ENCODE results near the gene SEC24B.
"Not testable (repeated sequence)": the region's sequence is repeated elsewhere in the genome, so short reads cannot be mapped to it uniquely, and the experiment has no call there.

Gene SEC24B

GRCh38 chr4:109511414-109511813, 77.8 kb downstream of the SEC24B start:
- DNase-seq: no peak

- DNase-seq: not testable (repeated sequence)
These were observed 79.8 kb downstream of the SEC24B start for GRCh38 chr4:109513368-109513767.

- DNase-seq: no peak
These were observed 98.6 kb downstream of the SEC24B start for GRCh38 chr4:109532182-109532581.

DNA sequence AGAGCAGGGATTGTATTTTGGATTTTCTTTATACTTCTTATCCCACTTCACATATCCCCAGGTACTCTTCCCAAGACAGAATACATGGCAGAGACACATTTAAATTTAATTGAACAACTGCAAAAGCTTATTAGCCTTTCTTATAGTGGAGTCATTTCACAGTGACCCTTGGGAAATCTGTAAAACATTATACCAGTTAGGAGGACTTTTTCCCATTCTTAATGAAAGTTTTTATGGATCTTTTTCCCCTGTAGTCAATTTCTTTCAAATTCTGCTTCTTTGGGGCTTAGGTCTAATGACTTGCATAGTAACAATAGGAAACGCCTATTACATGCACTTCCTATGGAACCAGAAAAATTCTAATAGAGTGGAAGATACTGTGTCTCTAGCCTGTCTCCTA, 111.8 kb downstream of the SEC24B start:
- no peak for DNase-seq

GRCh38 chr4:109547394-109547793, 113.8 kb downstream of the SEC24B start:
- DNase-seq: no peak

DNA sequence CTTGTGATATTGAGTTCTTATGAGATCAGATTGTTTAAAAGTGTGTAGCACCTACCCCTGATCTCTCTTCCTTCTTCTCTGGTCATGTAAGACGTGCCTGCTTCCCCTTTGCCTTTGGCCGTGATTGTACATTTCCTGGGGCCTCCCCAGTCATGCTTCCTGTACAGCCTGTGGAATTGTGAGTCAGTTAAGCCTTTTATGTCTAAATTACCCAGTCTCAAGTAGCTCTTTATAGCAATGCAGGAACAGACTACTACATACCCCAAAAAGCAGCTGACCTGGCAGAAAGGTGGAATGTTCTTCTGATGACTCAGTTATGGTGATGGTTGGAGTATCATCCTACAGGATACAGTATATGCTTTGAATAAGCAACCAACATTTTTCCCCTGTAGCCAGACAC, 115.0 kb downstream of the SEC24B start:
- no peak for DNase-seq

- no peak for DNase-seq
These were observed 118.6 kb downstream of the SEC24B start for GRCh38 chr4:109552237-109552636.

- no peak for DNase-seq
These were observed 119.5 kb downstream of the SEC24B start for GRCh38 chr4:109553130-109553529.

DNA sequence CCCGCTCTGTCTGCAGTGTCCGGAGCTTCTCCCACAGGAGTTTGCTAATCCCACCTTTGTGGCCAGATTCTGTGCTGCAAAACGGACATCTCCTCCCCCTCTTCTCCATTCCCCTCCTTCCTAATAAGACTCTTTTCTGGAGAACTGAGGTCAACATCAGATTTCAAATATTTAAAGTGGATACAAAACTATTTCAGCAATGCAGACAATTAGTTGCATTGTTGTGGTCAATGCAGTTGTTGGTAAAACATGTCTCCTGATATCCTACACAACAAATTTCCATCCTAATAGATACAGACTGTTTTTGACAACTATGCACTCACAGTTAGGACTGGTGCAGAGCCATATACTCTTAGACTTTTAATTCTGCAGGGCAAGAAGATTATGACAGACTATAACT, 121.4 kb downstream of the SEC24B start:
- no peak for DNase-seq

GRCh38 chr4:109557433-109557832, 123.8 kb downstream of the SEC24B start:
- no peak for DNase-seq

GRCh38 chr4:109558095-109558494, 124.5 kb downstream of the SEC24B start:
- not testable (repeated sequence) for DNase-seq

DNA sequence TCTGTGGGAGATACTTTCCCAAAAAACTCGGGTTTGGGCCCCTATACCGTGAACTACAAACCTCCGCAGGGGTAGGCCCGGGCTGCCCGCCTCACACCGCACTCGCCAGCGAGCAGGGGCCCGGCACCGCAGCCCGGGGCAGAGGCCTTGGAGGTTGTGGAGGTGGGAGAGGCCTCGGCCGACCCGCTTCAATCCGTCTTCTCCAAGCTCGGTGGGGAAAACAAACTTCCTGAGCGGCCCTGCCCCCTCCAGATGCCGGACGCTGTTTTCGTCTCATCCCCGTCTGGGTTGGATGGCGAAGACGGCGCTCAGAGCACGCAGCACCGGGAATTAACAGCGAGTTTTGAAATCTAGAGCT, 126.0 kb downstream of the SEC24B start:
- no peak for DNase-seq

DNA sequence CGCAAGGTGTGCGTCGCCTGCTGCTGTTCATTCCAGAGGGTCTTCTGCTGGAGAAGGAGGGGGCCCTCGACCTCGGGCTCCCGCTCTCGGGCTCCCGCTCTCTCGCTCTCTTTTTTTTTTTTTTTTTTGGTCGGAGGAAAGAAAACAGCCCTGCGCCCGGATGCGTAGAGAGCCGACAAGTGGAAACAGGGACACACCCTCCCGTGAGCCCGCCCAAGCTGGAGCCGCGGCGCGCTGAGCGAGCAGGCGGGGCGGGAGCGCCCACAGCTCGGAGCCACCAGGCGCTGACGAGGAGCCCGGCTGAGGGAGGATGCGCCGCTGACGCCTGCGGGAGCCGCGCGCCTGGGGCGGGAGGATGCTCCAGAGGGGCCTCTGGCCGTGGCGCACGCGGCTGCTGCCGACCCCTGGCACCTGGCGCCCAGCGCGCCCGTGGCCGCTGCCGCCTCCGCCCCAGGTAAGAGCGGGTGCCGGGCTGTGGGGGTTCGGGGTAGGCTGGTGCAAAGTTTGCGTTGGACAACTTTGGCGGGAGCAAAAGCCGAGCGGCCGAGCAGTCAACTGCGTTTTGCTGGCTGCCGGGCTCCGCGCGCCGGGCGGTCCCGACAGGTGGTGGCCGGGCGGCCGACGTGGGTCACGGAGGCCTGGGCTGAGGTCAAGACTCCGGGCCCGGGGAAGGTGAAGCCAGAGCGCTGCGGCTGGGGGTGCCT, 126.5 kb downstream of the SEC24B start, which contains the start of gene MCUB:
TSS of gene MCUB (plus strand) at position 264 of the 704 bp plus-strand sequence. CDS start at position 356, 92 bp downstream.
- peak; percentile 73 for DNase-seq

GRCh38 chr4:109560687-109561461, 127.3 kb downstream of the SEC24B start:
- DNase-seq: no peak

DNA sequence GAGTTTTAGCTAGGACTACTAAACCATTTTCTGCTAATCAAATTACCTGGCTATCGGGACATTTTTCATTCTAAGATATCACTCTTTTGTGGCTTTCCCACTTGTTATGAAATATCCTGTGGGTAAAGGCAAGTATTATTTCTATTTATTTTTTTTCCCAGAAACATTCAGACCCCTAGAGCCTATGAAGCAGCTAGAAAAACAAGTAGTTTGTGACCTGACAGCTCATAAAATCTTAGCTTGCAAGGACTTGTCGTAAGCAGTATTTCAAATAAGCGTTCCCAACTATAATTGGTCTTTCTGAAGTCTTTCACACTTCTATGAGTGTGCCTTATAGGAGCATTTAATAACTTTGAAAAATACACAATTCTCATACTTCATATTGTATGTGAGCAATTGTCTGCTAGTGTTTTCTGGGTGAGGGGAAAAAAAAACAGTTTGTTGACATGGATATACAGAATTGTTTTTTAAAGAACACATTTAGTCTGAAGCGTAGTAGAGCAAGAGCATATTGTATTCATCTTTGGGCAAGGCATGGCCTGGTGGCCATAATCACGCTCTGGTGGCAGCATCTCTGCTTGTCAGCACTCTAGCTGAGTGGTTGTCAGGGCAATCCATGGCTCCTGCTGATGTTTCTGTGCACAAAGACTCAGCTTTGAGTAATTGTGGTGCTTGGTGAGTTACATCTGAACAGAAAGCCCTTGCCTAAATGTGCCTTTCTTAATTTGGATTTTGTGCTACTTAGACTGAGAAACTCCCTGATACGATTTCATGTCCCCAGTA, 129.0 kb downstream of the SEC24B start:
- DNase-seq: no peak

DNA sequence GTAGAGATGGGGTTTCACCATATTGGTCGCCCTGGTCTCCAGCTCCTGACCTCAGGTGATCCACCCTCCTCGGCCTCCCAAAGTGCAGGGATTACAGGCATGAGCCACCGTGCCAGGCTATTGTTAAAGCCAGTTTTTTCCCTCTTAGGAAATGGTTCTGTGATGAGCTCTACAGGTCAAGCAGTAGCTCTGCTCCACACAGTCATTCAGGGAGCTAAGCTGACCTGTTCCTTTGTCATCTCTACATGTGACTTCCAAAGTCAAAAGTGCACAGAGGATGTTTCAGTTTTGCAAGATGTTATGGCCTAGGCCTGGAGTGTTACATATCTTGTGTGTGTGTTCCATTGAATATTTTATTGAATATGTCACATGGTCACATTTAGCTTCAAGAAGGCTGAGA, 137.9 kb downstream of the SEC24B start:
- DNase-seq: no peak

DNA sequence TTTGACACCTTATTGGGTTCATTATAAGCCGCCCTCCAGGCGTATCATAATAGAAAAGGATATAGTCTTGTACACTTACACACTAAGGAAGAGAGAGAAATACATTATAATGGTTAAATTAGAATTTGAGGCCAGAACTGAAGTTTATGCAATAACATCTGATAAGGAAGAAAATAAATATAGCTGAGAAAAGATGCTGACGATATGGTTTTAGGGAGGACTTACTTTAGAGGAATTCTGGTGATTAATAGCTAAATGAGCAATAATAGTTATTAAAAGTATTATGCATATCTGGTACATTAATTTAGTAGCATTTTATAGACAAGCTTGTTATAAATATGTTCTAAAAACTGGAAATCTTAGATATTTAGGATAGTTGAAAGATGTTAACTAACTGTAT, 138.5 kb downstream of the SEC24B start:
- DNase-seq: no peak

DNA sequence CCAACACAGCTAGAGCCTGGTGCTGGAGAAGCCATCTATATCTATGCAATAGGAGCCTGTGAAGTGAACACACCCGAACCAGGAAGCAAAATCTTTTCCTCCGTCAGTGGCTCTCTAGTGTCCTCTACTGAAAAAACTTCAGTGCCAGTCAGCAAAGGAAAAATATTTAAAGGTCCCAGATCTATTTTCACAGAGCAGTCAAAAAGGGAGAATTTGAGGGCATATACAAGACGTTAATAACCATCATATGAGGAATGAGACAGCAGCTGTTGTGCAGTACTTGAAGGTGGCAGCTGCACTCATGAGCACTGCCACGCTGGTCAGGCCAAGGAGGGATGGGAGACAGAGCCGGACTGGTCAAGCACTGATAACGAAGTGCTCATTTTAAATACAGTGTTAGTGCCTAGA, 140.8 kb downstream of the SEC24B start:
- peak; percentile 28 for DNase-seq

GRCh38 chr4:109574931-109575804, 141.6 kb downstream of the SEC24B start:
- peak; percentile 75 for DNase-seq

DNA sequence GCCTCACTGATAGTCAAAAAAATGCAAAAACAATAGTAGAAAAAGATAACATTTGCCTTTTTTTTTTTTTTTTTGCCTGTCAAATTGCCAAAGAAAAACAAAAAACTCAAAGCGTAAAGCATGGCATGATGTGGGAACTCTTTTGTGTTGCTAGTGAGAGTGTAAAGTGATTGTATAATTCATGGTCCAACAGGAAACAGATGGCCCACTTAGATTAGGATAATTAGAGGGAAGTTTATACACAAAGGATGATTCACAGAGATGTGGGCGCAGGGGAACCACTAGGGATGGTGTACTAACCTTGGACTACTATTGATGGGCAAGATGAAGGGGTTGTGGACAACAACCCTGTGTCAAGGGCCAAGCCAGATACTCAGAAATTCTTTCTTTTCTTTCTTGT, 142.8 kb downstream of the SEC24B start:
- peak; percentile 69 for DNase-seq

GRCh38 chr4:109578846-109579245, 145.2 kb downstream of the SEC24B start:
- DNase-seq: no peak

DNA sequence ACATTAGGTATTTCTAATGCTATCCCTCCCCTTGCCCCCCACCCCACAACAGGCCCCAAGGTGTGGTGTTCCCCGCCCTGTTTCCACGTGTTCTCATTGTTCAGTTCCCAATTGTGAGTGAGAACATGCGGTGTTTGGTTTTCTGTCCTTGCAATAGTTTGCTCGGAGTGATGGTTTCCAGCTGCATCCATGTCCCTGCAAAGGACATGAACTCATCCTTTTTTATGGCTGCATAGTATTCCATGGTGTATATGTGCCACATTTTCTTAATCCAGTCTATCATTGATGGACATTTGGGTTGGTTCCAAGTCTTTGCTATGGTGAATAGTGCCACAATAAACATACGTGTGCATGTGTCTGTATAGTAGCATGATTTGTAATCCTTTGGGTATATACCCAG, 146.4 kb downstream of the SEC24B start:
- DNase-seq: not testable (repeated sequence)

DNA sequence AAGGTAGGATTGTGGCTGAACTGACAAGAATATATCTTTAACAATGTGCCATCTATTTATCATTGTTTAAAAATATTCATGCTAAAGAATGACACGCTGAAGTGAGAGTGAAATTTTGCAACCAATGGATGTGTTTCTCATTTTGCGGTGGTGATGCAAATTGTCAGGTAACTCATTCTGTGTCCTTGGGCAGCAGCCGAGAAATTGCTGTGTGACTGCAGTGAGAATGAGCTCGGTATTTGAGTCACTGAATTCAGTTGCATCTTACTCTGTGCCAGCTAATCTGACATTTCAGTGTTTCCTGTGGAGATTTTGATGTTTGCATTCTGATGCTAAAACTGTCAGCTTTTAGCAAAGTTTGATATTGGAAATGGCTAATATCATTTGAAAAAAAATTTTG, 154.6 kb downstream of the SEC24B start:
- no peak for DNase-seq
